Glutamatergic neuron (in vitro differentiated cells): ENCODE measurements around the gene AKNA. TPM values are rescaled to one million over a fixed set of nuclear protein-coding genes. Genes with fewer than 3 reads are reported as not detected.

Experiments used
- DNase-seq: peaks from one replicate; pipeline ENCODE4 v3.0.0; 2022
- H3K27ac Mint-ChIP-seq: one replicate; pipeline ENCODE4 v1.8.0; 2020; ENCODE audit warnings: mild to moderate bottlenecking, mixed read lengths, inconsistent platforms; ENCODE audit not compliant: unreplicated experiment
- H3K27me3 Mint-ChIP-seq: one replicate; pipeline ENCODE4 v1.8.0; 2020; ENCODE audit warnings: mild to moderate bottlenecking, moderate library complexity, mixed read lengths, inconsistent platforms; ENCODE audit not compliant: unreplicated experiment
- H3K36me3 Mint-ChIP-seq: one replicate; pipeline ENCODE4 v1.8.0; 2020; ENCODE audit warnings: mild to moderate bottlenecking, mixed read lengths, inconsistent platforms; ENCODE audit not compliant: unreplicated experiment
- H3K4me1 Mint-ChIP-seq: one replicate; pipeline ENCODE4 v1.8.0; 2020; ENCODE audit warnings: mild to moderate bottlenecking, low read depth, mixed read lengths, inconsistent platforms; ENCODE audit not compliant: unreplicated experiment
- H3K4me3 Mint-ChIP-seq: one replicate; pipeline ENCODE4 v1.8.0; 2020; ENCODE audit warnings: mild to moderate bottlenecking, mixed read lengths, inconsistent platforms; ENCODE audit not compliant: unreplicated experiment
- H3K9me3 Mint-ChIP-seq: one replicate; pipeline ENCODE4 v1.8.0; 2020; ENCODE audit warnings: mild to moderate bottlenecking, moderate library complexity, mixed read lengths, inconsistent platforms; ENCODE audit not compliant: unreplicated experiment
- CTCF ChIP-seq: fragments of 200-600 bp; sonication (generic); IDR thresholded peaks from one replicate; pipeline ENCODE4 v1.5.0; 2021; ENCODE audit not compliant: partially characterized antibody, unreplicated experiment
- long read RNA-seq: library from polyadenylated mRNA; unstranded; transcript quantifications from one replicate; pipeline ENCODE4 v2.0.0, GENCODE V29; 2020; ENCODE audit not compliant: unreplicated experiment
- total RNA-seq: library from RNA; stranded (reverse); fragmentation: NEBNext Ultra II Directional; extraction: Animal tissue kit (Norgen Biotek cat#: 25700); gene quantifications from one replicate; pipeline ENCODE4 v1.2.1, GENCODE V29; 2021; ENCODE audit not compliant: unreplicated experiment

The AKNA gene
- total RNA-seq, result 32.6 TPM
- long read RNA-seq, partial matches to known transcripts, result 0 of 2 reads
- long read RNA-seq, other reads (novel, unspliced or antisense), result 2 of 2 reads

GRCh38 chr9:114387680-114388356 is at the start of gene AKNA:
Gene AKNA, minus strand, starts transcription at chr9:114387982. Its CDS starts 6,649 bp downstream, at chr9:114381333.
- Mint-ChIP-seq H3K36me3 (no peaks in the 10 kb centered on the region), H3K27ac (peak within 1 kb of the TSS; percentile 48), H3K27me3 (peaks cover 1% of the 10 kb centered on the region), H3K4me3 (peak within 1 kb of the TSS; percentile 55), H3K4me1 (peaks cover 43% of the 10 kb centered on the region), H3K9me3 (peaks cover 3% of the 10 kb centered on the region)
- TF ChIP-seq CTCF, result no peak
- DNase-seq, result peak; percentile 52

DNA sequence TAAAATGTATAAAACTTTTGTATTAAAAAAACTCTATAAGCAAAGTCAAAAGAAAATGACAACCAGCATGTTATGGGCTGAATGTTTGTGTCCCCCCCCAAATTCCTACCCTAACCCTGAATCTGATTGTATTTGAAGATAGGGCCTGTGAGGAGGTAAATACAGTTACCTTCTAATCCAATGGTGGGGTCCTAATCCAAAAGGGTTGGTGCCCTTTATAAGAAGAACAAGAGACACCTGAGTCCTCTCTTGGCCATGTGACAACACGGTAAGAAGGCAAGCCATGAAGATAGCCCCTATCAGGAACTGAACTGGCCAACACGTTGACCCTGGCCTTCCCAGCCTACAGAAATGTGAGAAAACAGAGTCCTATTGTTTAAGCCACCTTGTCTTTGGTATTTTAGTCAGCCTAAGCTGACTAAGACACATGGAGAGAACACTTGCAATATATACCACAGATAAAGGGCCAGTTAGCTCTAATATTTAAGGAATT is 49.7 kb upstream of the AKNA start:
- no peak for DNase-seq
- TF ChIP-seq CTCF, result no peak
- no peak overlapping the region for H3K27ac Mint-ChIP-seq
- no peak overlapping the region for H3K4me3 Mint-ChIP-seq
- no peaks in the 10 kb centered on the region for H3K27me3 Mint-ChIP-seq
- no peaks in the 10 kb centered on the region for H3K36me3 Mint-ChIP-seq
- no peaks in the 10 kb centered on the region for H3K9me3 Mint-ChIP-seq
- no peaks in the 10 kb centered on the region for H3K4me1 Mint-ChIP-seq

DNA sequence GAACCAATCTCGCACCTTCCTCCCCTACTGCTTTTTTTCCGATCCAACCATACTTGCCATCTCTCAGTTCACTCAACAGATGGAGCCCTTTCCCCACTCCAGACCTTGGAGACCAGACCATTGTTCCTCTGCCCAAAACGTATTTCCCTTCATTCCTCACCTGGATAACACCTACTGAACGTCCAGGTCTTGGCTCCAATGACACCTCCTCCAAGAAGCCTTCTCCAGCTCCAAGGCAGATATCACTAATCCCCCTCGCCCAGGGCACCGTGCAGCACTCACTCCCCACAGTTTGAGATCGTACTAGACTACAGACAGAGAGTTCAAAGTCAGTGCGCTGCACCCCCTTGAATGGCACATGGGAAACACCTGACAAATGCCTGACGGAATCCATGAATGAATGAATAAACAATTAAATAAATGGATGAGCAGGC is 47.1 kb upstream of the AKNA start:
- Mint-ChIP-seq H3K27me3 (no peaks in the 10 kb centered on the region), H3K4me1 (no peaks in the 10 kb centered on the region), H3K36me3 (no peaks in the 10 kb centered on the region), H3K9me3 (no peaks in the 10 kb centered on the region), H3K27ac (no peak overlapping the region), H3K4me3 (no peak overlapping the region)
- TF ChIP-seq CTCF, result no peak
- no peak for DNase-seq

GRCh38 chr9:114433720-114434255 is 46.0 kb upstream of the AKNA start:
- H3K9me3 Mint-ChIP-seq, result no peaks in the 10 kb centered on the region
- H3K27me3 Mint-ChIP-seq, result no peaks in the 10 kb centered on the region
- no peak for TF ChIP-seq CTCF
- H3K36me3 Mint-ChIP-seq, result no peaks in the 10 kb centered on the region
- no peak overlapping the region for H3K27ac Mint-ChIP-seq
- no peak for DNase-seq
- no peaks in the 10 kb centered on the region for H3K4me1 Mint-ChIP-seq
- no peak overlapping the region for H3K4me3 Mint-ChIP-seq

DNA sequence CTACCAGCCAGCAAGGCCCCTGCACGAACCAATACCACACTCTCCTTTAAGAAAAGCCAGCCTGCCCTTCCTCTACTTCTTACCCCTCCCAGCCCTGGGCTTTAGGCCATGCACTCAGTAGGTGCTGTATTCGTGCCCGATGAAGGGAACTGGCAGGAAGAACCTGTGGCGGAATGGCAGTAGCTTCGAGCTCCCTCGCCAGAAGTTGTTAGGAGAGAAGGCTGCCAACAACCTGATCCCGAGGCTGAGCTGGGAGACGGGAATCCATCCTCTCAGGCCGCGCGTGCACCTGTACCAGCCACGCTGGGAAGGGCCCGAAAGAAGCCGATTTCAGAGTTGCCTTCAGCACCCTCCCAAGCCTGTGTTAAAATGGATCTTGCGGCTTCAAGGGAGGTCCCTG is 45.3 kb upstream of the AKNA start:
- H3K4me1 Mint-ChIP-seq, result no peaks in the 10 kb centered on the region
- H3K36me3 Mint-ChIP-seq, result no peaks in the 10 kb centered on the region
- H3K27ac Mint-ChIP-seq, result no peak overlapping the region
- no peak for TF ChIP-seq CTCF
- no peak for DNase-seq
- no peaks in the 10 kb centered on the region for H3K27me3 Mint-ChIP-seq
- H3K9me3 Mint-ChIP-seq, result no peaks in the 10 kb centered on the region
- no peak overlapping the region for H3K4me3 Mint-ChIP-seq
